CD4-positive, alpha-beta T cell treated with Interleukin-6 for 4 hours (primary cell): Measurements from ENCODE around the gene CLIP1.
"Not testable (repeated sequence)": the region's sequence is repeated elsewhere in the genome, so short reads cannot be mapped to it uniquely, and the experiment has no call there.

Experiments used
- DNase-seq: peaks from one replicate; pipeline ENCODE4 v3.0.0-alpha.2; 2020; ENCODE audit warnings: mixed read lengths

CLIP1 gene

DNA sequence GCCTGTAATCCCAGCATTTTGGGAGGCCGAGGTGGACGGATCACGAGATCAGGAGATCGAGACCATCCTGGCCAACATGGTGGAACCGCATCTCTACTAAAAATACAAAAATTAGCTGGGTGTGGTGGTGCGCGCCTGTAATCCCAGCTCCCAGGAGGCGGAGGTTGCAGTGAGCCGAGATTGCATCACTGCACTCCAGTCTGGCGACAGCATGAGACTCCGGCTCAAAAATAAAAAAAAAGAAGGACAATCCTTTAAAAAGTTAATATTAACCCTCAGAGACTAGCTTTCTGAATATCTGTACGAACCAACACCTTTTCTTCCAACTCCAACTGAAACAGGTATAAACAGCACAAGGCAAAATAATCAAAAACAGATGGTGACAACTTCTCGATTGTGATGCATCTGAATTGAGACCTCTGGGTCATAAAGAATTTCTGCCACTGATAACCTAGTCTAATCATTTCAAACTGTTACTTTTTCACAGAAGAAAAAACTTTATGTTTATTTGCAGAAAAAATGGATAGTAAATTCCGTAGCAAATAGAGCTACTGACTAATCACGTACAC lies 27.8 kb downstream of the CLIP1 start:
- no peak for DNase-seq

DNA sequence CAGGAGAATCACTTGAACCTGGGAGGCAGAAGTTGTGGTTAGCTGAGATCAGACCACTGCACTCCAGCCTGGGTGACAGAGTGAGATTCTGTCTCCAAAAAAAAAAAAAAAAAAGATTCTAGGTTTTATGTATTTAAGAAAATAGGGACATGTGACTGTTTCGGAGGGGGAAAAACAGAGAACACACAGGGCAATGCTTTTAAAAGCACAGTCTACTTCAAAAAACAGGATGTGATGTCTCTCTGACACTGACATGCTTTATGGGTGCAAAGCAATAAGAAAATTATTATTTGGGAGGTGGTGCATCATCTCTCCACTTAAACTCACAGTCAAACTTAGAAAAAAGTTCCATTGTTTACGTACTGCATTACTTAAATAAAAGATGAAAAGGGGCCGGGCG lies 28.7 kb downstream of the CLIP1 start:
- DNase-seq = peak; percentile 15

DNA sequence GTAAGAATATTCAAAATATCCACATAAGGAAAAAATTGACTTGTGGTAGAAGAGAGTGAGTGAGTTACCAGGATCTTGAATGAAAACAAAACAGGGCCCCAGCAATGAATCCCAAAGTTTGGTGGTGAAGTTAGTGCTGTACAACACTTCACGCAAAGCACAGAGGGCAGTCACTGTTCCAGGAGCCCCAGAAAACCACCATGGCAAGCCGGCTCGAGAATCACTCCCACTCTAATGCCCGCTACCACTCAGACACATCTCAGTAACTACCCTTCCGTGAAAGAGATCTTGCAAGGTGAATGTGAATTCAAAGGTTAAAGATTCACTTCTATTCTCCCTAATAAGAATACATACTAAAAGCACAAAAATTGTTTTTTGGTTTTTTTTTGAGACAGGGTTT lies 30.1 kb downstream of the CLIP1 start:
- DNase-seq = no peak

DNA sequence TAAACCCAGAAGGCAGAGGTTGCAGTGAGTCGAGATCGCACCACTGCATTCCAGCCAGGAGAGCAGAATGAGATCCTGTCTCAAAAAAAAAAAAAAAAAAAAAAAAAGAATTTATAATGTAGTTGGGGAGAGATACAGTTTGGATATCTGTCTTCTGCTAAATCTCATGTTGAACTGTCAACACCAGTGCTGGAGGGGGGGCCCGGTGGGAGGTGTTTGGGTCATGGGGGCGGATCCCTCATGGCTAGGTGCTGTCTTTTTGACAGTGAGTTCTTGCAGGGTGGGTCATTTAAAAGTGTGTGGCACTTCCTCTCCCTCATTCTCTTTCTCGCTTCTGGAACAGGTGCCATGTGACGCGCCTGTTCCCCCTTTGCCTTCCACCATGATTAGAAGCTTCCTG lies 32.8 kb downstream of the CLIP1 start:
- no peak for DNase-seq

DNA sequence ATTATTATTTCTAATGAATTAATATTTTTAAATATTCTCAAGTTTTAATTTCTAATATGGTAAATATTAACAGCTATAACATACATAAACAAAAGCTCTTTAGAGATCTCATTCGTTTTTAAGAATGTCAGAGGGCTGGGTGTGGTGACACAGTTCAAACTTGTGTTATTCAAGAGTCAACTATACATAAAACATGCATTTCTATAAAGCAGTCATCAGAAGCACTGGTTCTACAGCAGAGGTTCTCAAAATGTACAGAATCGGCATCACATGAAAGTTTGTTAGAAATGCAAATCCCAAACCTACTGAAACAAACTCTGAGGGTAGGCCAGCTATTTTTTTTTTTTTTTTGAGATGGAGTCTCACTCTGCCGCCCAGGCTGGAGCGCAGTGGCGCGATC lies 34.6 kb downstream of the CLIP1 start:
- no peak for DNase-seq

DNA sequence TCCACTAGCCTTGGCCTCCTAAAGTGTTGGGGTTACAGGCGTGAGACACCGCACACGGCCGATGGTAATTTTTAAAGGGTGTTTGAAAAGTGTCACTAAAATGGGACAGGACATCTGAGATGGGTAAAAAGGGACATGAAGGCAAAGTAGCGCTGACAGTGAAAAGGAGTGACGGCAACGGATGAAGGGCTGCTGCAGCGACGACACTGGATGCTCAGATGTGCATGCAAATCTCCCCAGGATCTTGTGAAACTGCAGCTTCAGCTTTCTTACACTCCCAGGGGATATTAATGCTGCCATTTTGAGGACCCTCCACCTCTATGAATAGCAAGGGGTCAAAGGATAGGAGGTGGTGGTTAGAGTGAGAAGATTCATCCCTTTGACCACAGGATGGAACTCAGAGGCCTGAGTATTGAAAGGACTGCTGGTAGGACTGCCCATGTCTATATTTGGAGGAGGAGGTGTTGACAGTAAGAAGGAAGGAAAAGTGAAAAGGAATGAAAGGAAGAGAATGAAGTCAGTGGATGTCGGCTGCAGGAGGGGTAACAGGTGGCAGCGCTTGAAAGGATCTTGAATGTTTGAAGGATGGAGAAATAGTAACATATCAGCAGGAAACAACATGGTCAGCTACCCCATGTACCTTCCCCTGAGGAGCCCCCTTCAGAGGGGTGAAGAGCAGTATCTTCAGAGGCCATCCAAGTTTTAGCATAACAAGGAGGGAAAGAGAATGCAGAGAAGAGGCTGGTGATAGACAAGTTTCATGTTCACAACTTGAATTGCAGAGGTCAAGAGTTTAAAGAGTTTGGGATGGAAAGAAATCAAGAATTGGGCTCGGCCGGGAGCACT lies 37.1 kb downstream of the CLIP1 start:
- DNase-seq = no peak

DNA sequence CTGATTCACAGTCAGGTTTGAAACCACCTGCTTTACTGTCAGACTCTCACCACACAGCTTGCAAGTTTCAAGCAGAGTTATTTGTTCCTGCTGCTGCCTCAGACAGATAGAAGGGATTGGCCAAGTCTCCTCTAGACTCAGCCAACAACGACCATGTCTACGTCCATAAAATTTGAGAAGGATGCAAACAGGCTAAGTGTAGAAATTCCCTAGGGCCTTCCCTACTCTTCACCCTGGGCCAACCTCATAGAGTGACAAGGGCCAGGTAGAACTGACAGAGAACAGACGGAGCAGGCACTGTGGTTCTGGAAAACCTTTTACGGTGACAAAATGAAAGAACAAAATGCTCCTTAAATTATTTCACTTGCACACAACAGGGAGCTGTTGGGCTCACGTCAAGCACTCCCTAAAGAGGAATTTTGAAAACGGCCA lies 39.5 kb downstream of the CLIP1 start:
- no peak for DNase-seq

DNA sequence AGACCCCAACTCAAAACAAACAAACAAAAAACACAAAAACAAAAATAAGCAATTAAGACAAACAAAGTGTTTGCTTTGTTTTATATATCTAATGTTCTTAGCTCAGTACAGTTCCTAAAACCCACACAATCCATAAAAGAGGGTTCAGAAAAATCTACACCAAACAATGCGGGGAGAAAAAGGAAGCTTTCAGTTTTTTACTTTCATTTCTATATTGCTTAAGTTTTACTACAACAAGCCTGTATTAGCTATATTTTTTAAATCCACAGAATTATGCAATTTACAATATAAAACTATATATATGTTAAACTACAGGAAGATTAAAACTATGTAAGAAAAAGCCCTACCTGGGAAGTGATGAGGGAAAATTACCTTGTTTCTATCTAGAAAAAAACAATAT lies 41.4 kb downstream of the CLIP1 start:
- no peak for DNase-seq

DNA sequence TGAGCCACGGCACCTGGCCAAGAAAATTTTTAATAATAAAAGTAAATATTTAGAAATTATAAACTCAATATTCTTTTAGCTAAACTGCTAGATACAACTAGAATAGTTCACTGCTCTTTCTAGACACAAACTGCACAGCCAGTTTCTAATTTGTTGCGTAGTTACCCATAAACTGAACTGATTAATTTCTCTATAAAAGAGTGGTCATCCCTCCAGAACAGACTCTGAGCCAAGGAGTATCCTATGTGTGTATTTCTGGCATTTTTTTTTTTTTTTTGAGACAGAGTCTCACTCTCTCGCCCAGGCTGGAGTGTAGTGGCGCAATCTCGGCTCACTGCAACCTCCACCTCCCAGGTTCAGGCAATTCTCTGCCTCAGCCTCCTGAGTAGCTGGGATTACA lies 45.7 kb downstream of the CLIP1 start:
- DNase-seq = not testable (repeated sequence)

DNA sequence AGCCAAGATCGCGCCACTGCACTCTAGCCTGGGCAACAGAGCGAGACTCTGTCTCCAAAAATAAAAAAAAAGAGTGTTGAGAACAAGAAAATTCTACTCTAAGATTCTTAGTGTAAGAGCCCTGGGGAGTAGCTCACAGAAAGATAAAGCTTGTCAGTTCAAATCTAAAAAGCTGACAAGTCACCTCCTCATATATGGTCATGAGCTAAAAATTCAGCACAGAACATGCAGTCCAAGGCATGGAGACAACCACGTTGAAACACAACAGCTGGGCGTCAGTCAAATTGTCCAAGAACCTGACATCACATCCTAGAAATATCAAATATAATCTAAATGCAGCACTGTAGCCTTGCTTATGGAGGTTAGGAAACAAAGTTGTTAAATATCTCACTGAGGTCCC lies 47.8 kb downstream of the CLIP1 start:
- no peak for DNase-seq

DNA sequence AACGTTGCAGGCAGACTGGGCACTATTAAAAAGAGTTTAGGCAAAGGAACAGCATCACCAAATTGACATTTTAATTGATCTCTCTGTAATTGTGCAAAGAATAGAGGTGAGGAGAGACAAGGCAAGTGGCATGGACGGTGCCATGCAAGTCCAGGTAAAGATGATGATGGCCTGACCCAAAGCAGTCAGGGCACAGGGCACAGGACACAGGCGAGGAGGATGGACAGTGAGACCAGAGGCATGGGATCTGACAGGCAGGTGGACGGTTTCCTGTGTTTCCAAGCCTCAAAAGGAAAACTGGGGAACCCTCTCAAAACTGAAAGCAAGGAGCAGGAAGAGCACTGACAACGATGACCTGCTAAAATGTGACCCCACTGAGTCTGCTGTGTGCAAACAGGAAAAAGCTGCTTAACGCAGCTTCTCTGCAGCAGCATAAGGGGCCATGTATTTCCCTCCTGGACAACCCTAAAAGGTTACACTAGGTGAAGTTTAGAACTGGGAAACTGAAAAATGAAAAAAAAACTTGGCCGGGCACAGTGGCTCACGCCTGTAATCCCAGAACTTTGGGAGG lies 50.9 kb downstream of the CLIP1 start:
- DNase-seq = no peak

DNA sequence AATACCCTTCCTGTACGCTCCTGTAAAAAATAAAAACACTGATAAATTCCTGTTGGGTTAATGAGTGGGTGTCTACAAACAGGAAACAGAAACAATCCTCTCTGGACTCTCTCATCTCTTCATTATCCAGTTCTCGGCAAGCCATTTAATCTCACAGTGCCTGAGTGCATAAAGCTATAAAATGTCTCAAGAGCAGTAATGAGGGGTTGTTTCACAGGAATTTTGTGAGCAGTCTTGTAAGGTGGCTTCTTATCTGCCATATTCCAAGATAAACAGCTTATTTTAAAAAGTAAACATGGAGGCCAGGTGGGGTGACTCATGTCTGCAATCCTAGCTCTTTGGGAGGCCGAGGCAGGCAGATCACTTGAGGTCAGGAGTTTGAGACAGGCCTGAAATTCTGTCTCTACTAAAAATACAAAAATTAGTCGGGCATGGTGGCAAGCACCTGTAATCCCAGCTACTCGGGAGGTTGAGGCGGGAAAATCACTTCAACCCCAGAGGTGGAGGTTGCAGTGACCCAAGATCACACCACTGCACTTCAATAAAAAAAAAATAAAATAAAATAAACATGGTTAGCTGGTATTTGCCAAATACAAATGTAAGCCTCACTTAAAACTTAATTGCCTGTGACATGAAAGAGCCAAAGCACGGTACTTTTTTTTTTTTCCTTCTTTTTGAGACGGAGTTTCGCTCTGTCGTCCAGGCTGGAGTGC lies 54.0 kb downstream of the CLIP1 start:
- DNase-seq = no peak

DNA sequence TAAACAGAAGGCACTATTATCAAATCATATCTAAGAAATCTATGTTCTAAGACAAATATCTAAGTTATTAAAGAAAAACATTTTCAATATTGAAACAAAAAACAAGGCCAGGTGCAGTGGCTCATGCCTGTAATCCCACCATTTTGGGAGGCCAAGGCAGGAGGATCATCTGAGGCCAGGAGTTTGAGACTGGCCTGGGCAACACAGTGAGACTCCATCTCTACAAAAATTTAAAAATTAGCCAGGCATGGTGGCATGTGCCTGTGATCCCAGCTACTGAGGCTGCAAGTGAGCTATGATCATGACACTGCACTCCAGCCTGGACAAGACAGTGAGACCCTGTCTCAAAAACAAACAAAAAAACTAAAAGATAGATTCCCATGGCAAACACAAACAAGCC lies 54.8 kb downstream of the CLIP1 start:
- DNase-seq = not testable (repeated sequence)

DNA sequence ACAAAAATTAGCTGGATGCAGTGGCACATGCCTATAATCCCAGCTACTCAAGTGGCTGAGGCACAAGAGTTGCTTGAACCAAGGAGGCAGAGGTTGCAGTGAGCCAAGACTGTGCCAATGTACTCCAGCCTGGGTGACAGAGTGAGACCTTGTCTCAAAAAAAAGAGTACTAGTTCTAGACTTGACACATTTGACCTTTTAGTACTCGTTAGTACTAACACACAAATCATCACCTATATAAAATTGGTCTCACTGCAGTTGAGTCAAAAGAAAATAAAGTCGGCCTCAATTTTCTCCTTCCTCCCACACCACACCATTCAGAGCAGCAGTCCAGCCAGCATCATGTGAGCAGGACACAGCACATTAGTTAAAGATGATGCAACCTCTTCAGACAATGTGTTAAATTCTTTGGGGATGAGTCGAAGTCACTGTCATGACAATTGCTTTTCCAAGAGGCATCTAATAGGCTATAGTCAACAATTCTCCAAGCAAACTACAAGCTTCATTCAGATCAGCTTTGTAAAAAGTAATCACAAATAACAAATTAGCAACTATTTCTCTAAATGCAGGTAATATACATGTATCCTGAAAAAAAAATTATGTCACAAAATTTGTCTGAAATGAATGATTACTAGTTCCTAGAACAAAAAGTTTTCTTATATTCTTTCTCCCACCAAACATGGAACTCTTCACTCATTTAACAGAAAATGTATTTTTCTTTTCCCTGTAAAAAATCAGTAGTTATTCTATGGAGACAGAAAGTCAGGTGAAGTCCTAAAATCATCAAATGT lies 55.6 kb downstream of the CLIP1 start:
- DNase-seq = no peak

DNA sequence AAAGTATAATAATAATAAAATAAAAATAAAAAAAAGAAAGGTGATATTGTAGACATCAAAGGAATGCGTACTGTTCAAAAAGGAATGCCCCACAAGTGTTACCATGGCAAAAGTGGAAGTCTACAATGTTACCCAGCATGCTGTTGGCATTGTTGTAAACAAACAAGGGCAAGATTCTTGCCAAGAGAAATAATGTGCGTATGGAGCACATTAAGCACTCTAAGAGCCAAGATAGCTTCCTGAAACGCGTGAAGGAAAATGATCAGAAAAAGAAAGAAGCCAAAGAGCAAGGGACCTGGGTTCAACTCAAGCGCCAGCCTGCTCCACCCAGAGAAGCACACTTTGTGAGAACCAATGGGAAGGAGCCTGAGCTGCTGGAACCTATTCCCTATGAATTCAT lies 57.2 kb downstream of the CLIP1 start:
- not testable (repeated sequence) for DNase-seq

DNA sequence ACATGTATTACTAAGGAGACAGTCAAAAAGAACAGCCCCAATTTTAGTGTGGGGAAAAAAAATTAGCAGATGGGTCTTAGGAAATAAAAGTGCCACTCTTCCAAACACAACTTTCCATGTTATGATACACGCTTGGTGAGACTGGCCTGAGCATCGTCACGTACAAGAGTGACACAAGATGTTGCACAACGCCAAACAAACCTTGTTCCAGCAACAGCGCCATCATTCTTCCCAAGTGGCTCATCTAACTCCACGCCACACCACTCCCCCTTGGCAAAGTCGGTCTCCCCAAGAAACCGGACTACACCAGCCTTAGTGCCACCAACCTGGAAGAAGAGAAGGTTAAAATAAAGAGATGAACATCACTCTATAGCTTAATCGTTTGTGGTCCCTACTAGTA lies 58.7 kb downstream of the CLIP1 start:
- DNase-seq = no peak

DNA sequence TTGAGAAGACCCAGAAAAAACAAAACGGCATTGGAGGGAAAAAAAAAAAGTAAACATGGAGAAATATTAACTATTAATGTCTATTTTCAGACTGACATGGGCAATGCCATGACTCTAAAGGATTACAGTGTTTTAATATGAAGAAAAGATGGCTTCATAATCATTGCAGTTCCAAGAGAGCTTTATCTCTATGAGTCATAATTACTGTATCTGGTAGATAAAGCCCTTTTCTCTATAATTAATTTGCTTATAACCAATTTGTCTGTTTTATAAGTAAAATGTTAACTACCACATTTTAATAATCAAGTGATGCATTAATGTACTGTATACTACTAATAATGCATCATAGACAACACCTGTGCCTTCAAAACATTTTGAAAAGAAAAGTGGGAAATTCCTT lies 59.7 kb downstream of the CLIP1 start:
- no peak for DNase-seq

DNA sequence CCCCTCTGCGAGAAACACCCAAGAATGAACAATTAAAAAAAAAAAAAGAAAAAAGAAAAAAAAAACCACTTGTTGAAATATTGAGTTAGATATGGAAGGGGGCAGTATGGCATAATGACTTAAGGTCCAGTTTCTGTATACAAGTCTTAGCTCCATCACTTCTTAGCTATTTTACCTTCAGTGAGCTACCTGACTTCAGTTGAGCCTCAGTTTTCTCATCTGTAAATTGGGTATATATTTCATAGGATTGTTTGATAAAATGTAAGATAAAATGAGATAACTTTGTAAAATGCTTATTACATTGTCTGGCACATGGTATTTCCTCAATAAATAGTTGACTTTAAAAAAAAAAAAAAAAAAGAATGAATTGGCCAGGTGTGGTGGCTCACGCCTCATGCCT lies 64.1 kb downstream of the CLIP1 start:
- DNase-seq = not testable (repeated sequence)

DNA sequence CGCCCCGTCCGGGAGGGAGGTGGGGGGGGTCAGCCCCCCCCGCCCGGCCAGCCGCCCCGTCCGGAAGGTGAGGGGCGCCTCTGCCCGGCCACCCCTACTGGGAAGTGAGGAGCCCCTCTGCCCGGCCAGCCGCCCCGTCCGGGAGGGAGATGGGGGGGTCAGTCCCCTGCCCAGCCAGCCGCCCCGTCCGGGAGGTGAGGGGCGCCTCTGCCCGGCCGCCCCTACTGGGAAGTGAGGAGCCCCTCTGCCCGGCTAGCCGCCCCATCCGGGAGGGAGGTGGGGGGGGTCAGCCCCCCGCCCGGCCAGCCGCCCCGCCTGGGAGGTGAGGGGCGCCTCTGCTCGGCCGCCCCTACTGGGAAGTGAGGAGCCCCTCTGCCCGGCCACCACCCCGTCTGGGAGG lies 64.9 kb downstream of the CLIP1 start:
- not testable (repeated sequence) for DNase-seq

DNA sequence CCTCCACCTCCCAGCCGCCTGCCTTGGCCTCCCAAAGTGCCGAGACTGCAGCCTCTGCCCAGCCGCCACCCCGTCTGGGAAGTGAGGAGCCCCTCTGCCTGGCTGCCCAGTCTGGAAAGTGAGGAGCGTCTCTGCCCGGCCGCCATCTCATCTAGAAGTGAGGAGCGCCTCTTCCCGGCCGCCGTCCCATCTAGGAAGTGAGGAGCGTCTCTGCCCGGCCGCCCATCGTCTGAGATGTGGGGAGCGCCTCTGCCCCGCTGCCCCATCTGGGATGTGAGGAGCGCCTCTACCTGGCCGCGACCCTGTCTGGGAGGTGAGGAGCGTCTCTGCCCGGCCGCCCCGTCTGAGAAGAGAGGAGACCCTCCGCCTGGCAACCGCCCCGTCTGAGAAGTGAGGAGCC lies 65.5 kb downstream of the CLIP1 start:
- DNase-seq = not testable (repeated sequence)

DNA sequence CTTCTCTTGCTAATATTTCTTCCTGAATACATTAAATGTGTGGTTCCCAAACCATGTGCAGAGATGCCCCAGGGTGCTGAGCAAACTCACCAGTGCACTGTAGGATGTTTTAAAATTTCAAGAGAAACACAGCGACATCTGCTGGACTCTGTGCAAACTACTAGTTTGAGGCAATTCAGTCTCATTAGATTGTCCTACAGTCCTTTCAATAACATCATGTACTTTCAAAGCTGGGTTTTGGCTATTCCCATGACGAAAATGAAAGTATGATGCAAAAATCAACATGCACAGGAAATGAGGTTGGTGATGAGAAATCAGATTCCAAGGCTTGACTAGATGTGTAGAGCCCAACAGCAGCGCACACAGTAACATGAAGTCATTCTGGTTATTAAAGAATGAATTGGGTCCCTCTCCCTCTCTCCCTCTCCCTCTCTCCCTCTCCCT lies 66.3 kb downstream of the CLIP1 start:
- peak; percentile 59 for DNase-seq

DNA sequence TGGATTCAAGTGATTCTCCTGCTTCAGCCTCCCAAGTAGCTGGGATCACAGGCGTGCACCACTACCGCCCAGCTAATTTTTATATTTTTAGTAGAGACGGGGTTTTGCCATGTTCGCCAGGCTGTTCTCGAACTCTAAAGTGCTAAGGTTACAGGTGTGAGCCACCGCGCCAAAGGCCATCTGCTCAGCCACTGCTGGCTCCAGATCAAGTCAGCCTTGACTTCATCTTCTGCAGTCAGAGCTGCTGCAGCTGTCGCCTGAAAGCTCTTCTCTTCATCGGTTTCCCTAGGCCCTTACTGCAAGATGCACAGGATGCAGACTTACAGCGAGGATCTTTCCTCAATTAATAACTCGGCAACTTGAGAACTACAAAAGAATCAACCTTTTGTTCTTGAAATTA lies 66.8 kb downstream of the CLIP1 start:
- no peak for DNase-seq
